GM23338 (cell line): ENCODE measurements around the gene OSGIN1. TPM values are rescaled to one million over a fixed set of nuclear protein-coding genes. Genes with fewer than 3 reads are reported as not detected.

ENCODE experiments used
- ETS1 ChIP-seq: IDR thresholded peaks from 2 replicates; pipeline ENCODE4 v1.6.1; 2016; ENCODE audit warnings: antibody characterized with exemption
- EZH2phosphoT487 ChIP-seq: fragments of 200-600 bp; sonication (generic); IDR thresholded peaks from one replicate; pipeline ENCODE4 v1.8.1; 2018; ENCODE audit warnings: antibody characterized with exemption; ENCODE audit not compliant: unreplicated experiment
- REST ChIP-seq: IDR thresholded peaks from one replicate; pipeline ENCODE4 v1.6.1; 2018; ENCODE audit warnings: antibody characterized with exemption; ENCODE audit not compliant: unreplicated experiment
- ZNF114 ChIP-seq: fragments of 250-450 bp; sonication (Bioruptor Pico); IDR thresholded peaks from 2 replicates; pipeline ENCODE4 v1.5.0; 2020; ENCODE audit warnings: mild to moderate bottlenecking, moderate library complexity
- ZNF462 ChIP-seq: fragments of 250-450 bp; sonication (Bioruptor Pico); IDR thresholded peaks from 2 replicates; pipeline ENCODE4 v1.5.0; 2020; ENCODE audit warnings: mild to moderate bottlenecking, moderate library complexity
- polyA plus RNA-seq: library from polyadenylated mRNA; unstranded; fragments of >200 nt; fragmentation: Nextera tagmentation; extraction: Ambion mirVana; gene quantifications from 2 replicates; pipeline ENCODE4 v1.2.1, GENCODE V29; 2016
- total RNA-seq: library from RNA; depleted of rRNA; stranded (reverse); fragments of >200 nt; shearing (Covaris generic); gene quantifications from 2 replicates; pipeline ENCODE4 v1.2.3, GENCODE V29; 2014

The OSGIN1 gene
- total and polyA plus RNA-seq, 2 experiments from 2014 or later: 0.32 to 1.6 TPM

GRCh38 chr16:83973581-83974385, 20.7 kb downstream of the OSGIN1 start (continued):
- TF ChIP-seq ZNF462 (no peak), ZNF114 (CRISPR knock-in tag) (no peak), ETS1 (no peak), REST (no peak), EZH2phosphoT487 (no peak)
